MCF 10A (cell line): Measurements from ENCODE around the gene DENND4C. TPM values are rescaled to one million over a fixed set of nuclear protein-coding genes. Genes with fewer than 3 reads are reported as not detected.
"Not testable (repeated sequence)": the region's sequence is repeated elsewhere in the genome, so short reads cannot be mapped to it uniquely, and the experiment has no call there.

Experiments used
- BruUV-seq: library from RNA; stranded (reverse); fragments of 400-500 nt; replicated peaks from 2 replicates; lab custom pipeline; 2021; lab: Mats Ljungman, UMichigan
- CTCF ChIA-PET: fragments of 300-600 bp; sonication (Branson Sonifier 250); formaldehyde crosslinking; extraction: SDS; loops from one replicate; lab custom pipeline; 2021; ENCODE audit warnings: antibody characterized with exemption, inconsistent platforms; lab: Yijun Ruan, JAX
- POLR2A ChIA-PET: fragments of 300-600, 350-650 bp; sonication (Branson Sonifier 250); formaldehyde crosslinking; extraction: SDS; loops from one replicate; lab custom pipeline; 2020; ENCODE audit warnings: antibody characterized with exemption, inconsistent platforms; lab: Yijun Ruan, JAX
- DNase-seq: peaks from one replicate; pipeline ENCODE4 v3.0.0-alpha.2; 2018; ENCODE audit not compliant: unreplicated experiment
- H3K27ac Mint-ChIP-seq: one replicate; pipeline ENCODE4 v1.8.0; 2022; ENCODE audit warnings: mild to moderate bottlenecking, low read depth, mixed read lengths; ENCODE audit not compliant: unreplicated experiment
- H3K27me3 Mint-ChIP-seq: one replicate; pipeline ENCODE4 v1.8.0; 2022; ENCODE audit warnings: mixed read lengths; ENCODE audit not compliant: insufficient read depth, unreplicated experiment
- H3K36me3 Mint-ChIP-seq: one replicate; pipeline ENCODE4 v1.8.0; 2022; ENCODE audit warnings: mild to moderate bottlenecking, moderate library complexity, mixed read lengths; ENCODE audit not compliant: insufficient read depth, unreplicated experiment
- H3K4me1 Mint-ChIP-seq: one replicate; pipeline ENCODE4 v1.8.0; 2022; ENCODE audit warnings: mixed read lengths; ENCODE audit not compliant: insufficient read depth, unreplicated experiment
- H3K4me3 Mint-ChIP-seq: one replicate; pipeline ENCODE4 v1.8.0; 2022; ENCODE audit warnings: mild to moderate bottlenecking, moderate library complexity, mixed read lengths; ENCODE audit not compliant: unreplicated experiment
- H3K9me3 Mint-ChIP-seq: one replicate; pipeline ENCODE4 v1.8.0; 2022; ENCODE audit warnings: mixed read lengths; ENCODE audit not compliant: unreplicated experiment
- CTCF ChIP-seq: fragments of 200-600 bp; IDR thresholded peaks from one replicate; pipeline ENCODE4 v1.8.0; 2022; ENCODE audit warnings: antibody characterized with exemption, mild to moderate bottlenecking; ENCODE audit not compliant: unreplicated experiment
- intact Hi-C: fragments of 100-400 bp; cut with micrococcal nuclease; formaldehyde crosslinking; loops from 2 replicates; pipeline ENCODE4 v1.14.1; 2022
- total RNA-seq: library from RNA; stranded (reverse); gene quantifications from 2 replicates; pipeline ENCODE4 v1.2.3, GENCODE V29; 2022

DENND4C gene
- total RNA-seq, 1 experiment from 2014 or later: 26.4 TPM

DNA sequence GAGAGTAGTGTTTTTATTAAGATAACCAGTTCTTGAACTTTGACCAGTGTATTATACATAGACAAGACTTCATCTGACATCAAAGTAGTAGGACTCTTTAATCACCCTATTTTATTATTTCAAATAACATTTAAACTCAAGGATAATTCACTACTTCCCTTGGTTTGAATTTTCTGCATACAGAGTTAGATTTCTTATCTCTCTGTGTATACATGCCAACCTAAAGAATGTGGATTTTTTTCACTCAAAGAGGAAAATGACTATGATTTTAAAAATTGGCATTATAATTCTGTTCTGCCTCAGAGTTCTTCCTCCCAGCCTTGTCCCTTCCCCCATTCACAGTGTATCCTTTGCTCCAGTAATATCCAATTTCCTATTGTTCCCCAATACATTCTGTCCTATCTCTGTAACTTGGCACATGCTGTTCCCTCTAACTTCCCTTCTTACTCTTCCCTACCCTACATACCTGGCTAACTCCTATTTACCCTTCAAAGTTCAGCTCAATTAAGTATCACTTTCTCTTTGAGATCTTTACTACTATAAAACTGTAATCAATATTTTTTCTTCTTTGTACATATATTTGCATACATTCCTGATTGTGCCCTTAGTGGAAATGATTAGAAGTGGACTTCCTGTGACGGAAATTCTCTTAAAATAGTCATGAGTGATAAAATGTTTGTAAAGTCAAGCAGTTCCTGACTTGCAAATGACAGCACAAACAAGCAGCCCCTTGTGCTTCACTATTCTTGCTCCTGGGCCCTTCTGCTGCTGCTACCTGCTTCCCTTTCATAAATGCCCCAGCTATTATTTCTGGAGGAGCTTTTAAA lies 38.1 kb upstream of the DENND4C start:
- DNase-seq: no peak
- peaks cover 6% of the 10 kb centered on the region for H3K4me1 Mint-ChIP-seq
- peaks cover 4% of the 10 kb centered on the region for H3K36me3 Mint-ChIP-seq
- H3K9me3 Mint-ChIP-seq: no peaks in the 10 kb centered on the region
- POLR2A ChIA-PET: interaction anchor here (1.0 to 1.5 kb wide), 2 partner anchors 10 to 38 kb away, joined by 3 read pairs; partner anchors contain the start of gene DENND4C
- H3K27me3 Mint-ChIP-seq: no peaks in the 10 kb centered on the region
- intact Hi-C loops: no loop called here
- no TSS peak for BruUV-seq
- TF ChIP-seq CTCF: no peak
- CTCF ChIA-PET: no interaction called here
- H3K4me3 Mint-ChIP-seq: no peak overlapping the region
- no peak overlapping the region for H3K27ac Mint-ChIP-seq

DNA sequence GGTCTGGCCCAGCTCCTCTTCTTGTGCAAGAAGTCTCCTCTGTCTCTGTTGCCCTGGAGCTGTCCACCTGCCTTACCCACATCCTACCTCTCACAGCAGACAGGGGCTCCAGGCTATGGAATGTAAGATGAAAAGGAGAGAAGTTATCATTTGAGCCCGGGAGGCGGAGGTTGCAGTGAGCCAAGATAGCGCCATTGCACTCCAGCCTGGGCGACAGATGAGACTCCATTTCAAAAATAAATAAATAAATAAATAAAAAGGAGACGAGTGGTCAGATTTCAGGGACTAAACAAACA lies 37.5 kb upstream of the DENND4C start:
- H3K27ac Mint-ChIP-seq: no peak overlapping the region
- POLR2A ChIA-PET: interaction anchor here (1.5 kb wide), 1 partner anchor 38 kb away, joined by 3 read pairs; the partner anchor contains the start of gene DENND4C
- CTCF ChIA-PET: no interaction called here
- intact Hi-C loops: no loop called here
- no peak for DNase-seq
- no peak for TF ChIP-seq CTCF
- no TSS peak for BruUV-seq
- no peaks in the 10 kb centered on the region for H3K9me3 Mint-ChIP-seq
- H3K4me3 Mint-ChIP-seq: no peak overlapping the region
- peaks cover 4% of the 10 kb centered on the region for H3K36me3 Mint-ChIP-seq
- peaks cover 6% of the 10 kb centered on the region for H3K4me1 Mint-ChIP-seq
- no peaks in the 10 kb centered on the region for H3K27me3 Mint-ChIP-seq

- H3K4me3 Mint-ChIP-seq, H3K36me3 Mint-ChIP-seq, DNase-seq, H3K4me1 Mint-ChIP-seq, BruUV-seq, intact Hi-C loops, CTCF ChIA-PET, H3K27ac Mint-ChIP-seq, H3K9me3 Mint-ChIP-seq, H3K27me3 Mint-ChIP-seq: not testable (repeated sequence)
- POLR2A ChIA-PET: interaction anchor here (1.5 kb wide), 1 partner anchor 37 kb away, joined by 3 read pairs; the partner anchor contains the start of gene DENND4C
Observed at GRCh38 chr9:19193358-19193973, 37.0 kb upstream of the DENND4C start.

DNA sequence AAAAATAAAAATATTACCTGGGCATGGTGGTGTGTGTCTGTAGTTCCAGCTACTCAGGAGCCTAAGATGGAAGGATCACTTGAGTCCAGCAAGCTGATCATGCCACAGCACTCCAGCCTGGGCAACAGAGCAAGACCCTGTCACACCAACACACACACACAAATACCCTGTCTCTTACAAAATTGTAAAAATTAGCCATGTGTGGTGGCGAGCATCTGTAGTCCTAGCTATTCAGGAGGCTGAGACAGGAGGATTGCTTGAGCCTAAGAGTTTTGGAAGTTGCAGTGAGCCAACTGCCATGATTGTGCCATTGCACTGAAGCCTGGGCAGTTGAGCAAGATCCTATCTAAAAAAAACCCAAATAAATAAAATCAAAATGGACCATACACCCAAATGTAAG lies 32.1 kb upstream of the DENND4C start:
- no peak for DNase-seq
- ChIA-PET POLR2A (no interaction called here), CTCF (interaction anchor here (0.6 kb wide), 1 partner anchor 34 kb away, joined by 3 read pairs; no protein-coding TSS in a partner anchor)
- Mint-ChIP-seq H3K4me3 (no peak overlapping the region), H3K4me1 (no peaks in the 10 kb centered on the region), H3K36me3 (peaks cover 4% of the 10 kb centered on the region), H3K9me3 (no peaks in the 10 kb centered on the region), H3K27ac (no peak overlapping the region), H3K27me3 (no peaks in the 10 kb centered on the region)
- intact Hi-C loops: no loop called here
- BruUV-seq: no TSS peak
- TF ChIP-seq CTCF: no peak
